Activated CD8-positive, alpha-beta memory T cell treated with anti-CD3 and anti-CD28 coated beads for 1 hour (primary cell): ENCODE results near the gene PTPRG.

Source experiments
- DNase-seq, 2 donors: peaks; one replicate each; pipeline ENCODE4 v3.0.0-alpha.2; 2020; ENCODE audit warnings: low read depth in 1 of 2; ENCODE audit errors: extremely low read depth in 1 of 2

Gene PTPRG

GRCh38 chr3:61616586-61616985, 55.2 kb downstream of the PTPRG start:
- no peak for DNase-seq

- DNase-seq = no peak
Measured at GRCh38 chr3:61617041-61617440, 55.7 kb downstream of the PTPRG start.

- no peak for DNase-seq
Measured at GRCh38 chr3:61617651-61618050, 56.3 kb downstream of the PTPRG start.

- DNase-seq = no peak
Measured at GRCh38 chr3:61618231-61618630, 56.9 kb downstream of the PTPRG start.

- DNase-seq = no peak
Measured at GRCh38 chr3:61618871-61619270, 57.5 kb downstream of the PTPRG start.

GRCh38 chr3:61620073-61620472, 58.7 kb downstream of the PTPRG start:
- DNase-seq = no peak

- DNase-seq = no peak
Measured at GRCh38 chr3:61624300-61624699, 62.9 kb downstream of the PTPRG start.

GRCh38 chr3:61625429-61625828, 64.1 kb downstream of the PTPRG start:
- DNase-seq = no peak

GRCh38 chr3:61626484-61626883, 65.1 kb downstream of the PTPRG start:
- no peak for DNase-seq

GRCh38 chr3:61627768-61628185, 66.4 kb downstream of the PTPRG start:
- no peak for DNase-seq

- DNase-seq = no peak
Measured at GRCh38 chr3:61628636-61629035, 67.3 kb downstream of the PTPRG start.

- no peak for DNase-seq
Measured at GRCh38 chr3:61629442-61629841, 68.1 kb downstream of the PTPRG start.

- DNase-seq = no peak
Measured at GRCh38 chr3:61631108-61631769, 69.9 kb downstream of the PTPRG start.

- DNase-seq = no peak
Measured at GRCh38 chr3:61632568-61633175, 71.3 kb downstream of the PTPRG start.

- no peak for DNase-seq
Measured at GRCh38 chr3:61634678-61635077, 73.3 kb downstream of the PTPRG start.

- no peak for DNase-seq
Measured at GRCh38 chr3:61637088-61638051, 76.0 kb downstream of the PTPRG start.

GRCh38 chr3:61638741-61639140, 77.4 kb downstream of the PTPRG start:
- DNase-seq = no peak

- no peak for DNase-seq
Measured at GRCh38 chr3:61639991-61640390, 78.6 kb downstream of the PTPRG start.

GRCh38 chr3:61645148-61645547, 83.8 kb downstream of the PTPRG start:
- no peak for DNase-seq

- no peak for DNase-seq
Measured at GRCh38 chr3:61646360-61646759, 85.0 kb downstream of the PTPRG start.

- DNase-seq = no peak
Measured at GRCh38 chr3:61646851-61647525, 85.6 kb downstream of the PTPRG start.
